Cardiac muscle cell (in vitro differentiated cells and primary cell): ENCODE results near the gene NEDD4L. TPM values are rescaled to one million over a fixed set of nuclear protein-coding genes. Genes with fewer than 3 reads are reported as not detected.

ENCODE experiments used
- DNase-seq, 2 donors: peaks; one replicate each; pipeline versions ENCODE4 v3.0.0 to v3.0.0-alpha.2; 2010 to 2017; ENCODE audit warnings: low read depth in 1 of 2, low spot score in 1 of 2
- H3K27ac ChIP-seq: fragments of 200-600 bp; sonication (generic); 2 replicates; pipeline ENCODE4 v1.5.1; 2016
- H3K27me3 ChIP-seq: fragments of 200-600 bp; sonication (generic); 2 replicates; pipeline ENCODE4 v1.6.0; 2016; ENCODE audit warnings: control low read depth
- H3K36me3 ChIP-seq: fragments of 200-600 bp; sonication (generic); 2 replicates; pipeline ENCODE4 v1.5.1; 2016; ENCODE audit warnings: control low read depth
- H3K4me1 ChIP-seq: fragments of 200-600 bp; sonication (generic); 2 replicates; pipeline ENCODE4 v1.8.1; 2017; ENCODE audit warnings: low read depth, mild to moderate bottlenecking, mixed run types
- H3K4me3 ChIP-seq: fragments of 200-600 bp; sonication (generic); 2 replicates; pipeline ENCODE4 v1.5.1; 2016; ENCODE audit warnings: mild to moderate bottlenecking
- H3K9me3 ChIP-seq: fragments of 200-600 bp; sonication (generic); 2 replicates; pipeline ENCODE4 v1.5.1; 2017; ENCODE audit warnings: low read depth, mild to moderate bottlenecking, control low read depth
- polyA plus RNA-seq: library from polyadenylated mRNA; unstranded; fragments of >200 nt; fragmentation: Nextera tagmentation; extraction: Ambion mirVana; gene quantifications from 2 replicates; pipeline ENCODE4 v1.2.1, GENCODE V29; 2016
- total RNA-seq: library from RNA; depleted of rRNA; stranded (reverse); fragments of >200 nt; gene quantifications from 2 replicates; pipeline ENCODE4 v1.2.3, GENCODE V29; 2016
- TF ChIP-seq, protein P1 (sequence below): IDR thresholded peaks from 2 replicates; pipeline ENCODE4 v1.5.1; 2012; ENCODE audit warnings: low read depth, mild to moderate bottlenecking, low read length

Gene NEDD4L
- total and polyA plus RNA-seq, 2 experiments from 2014 or later: 30.8 to 40.5 TPM

- H3K27me3 ChIP-seq: no peaks in the 10 kb centered on the region
- no peaks in the 10 kb centered on the region for H3K4me1 ChIP-seq
- H3K27ac ChIP-seq: no peak overlapping the region
- no peak for DNase-seq
- H3K36me3 ChIP-seq: no peaks in the 10 kb centered on the region
- H3K9me3 ChIP-seq: no peaks in the 10 kb centered on the region
- TF ChIP-seq, protein P1, sequence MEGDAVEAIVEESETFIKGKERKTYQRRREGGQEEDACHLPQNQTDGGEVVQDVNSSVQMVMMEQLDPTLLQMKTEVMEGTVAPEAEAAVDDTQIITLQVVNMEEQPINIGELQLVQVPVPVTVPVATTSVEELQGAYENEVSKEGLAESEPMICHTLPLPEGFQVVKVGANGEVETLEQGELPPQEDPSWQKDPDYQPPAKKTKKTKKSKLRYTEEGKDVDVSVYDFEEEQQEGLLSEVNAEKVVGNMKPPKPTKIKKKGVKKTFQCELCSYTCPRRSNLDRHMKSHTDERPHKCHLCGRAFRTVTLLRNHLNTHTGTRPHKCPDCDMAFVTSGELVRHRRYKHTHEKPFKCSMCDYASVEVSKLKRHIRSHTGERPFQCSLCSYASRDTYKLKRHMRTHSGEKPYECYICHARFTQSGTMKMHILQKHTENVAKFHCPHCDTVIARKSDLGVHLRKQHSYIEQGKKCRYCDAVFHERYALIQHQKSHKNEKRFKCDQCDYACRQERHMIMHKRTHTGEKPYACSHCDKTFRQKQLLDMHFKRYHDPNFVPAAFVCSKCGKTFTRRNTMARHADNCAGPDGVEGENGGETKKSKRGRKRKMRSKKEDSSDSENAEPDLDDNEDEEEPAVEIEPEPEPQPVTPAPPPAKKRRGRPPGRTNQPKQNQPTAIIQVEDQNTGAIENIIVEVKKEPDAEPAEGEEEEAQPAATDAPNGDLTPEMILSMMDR: no peak
- no peak overlapping the region for H3K4me3 ChIP-seq
Observed at GRCh38 chr18:58013241-58014211, 30.5 kb upstream of the NEDD4L start.

DNA sequence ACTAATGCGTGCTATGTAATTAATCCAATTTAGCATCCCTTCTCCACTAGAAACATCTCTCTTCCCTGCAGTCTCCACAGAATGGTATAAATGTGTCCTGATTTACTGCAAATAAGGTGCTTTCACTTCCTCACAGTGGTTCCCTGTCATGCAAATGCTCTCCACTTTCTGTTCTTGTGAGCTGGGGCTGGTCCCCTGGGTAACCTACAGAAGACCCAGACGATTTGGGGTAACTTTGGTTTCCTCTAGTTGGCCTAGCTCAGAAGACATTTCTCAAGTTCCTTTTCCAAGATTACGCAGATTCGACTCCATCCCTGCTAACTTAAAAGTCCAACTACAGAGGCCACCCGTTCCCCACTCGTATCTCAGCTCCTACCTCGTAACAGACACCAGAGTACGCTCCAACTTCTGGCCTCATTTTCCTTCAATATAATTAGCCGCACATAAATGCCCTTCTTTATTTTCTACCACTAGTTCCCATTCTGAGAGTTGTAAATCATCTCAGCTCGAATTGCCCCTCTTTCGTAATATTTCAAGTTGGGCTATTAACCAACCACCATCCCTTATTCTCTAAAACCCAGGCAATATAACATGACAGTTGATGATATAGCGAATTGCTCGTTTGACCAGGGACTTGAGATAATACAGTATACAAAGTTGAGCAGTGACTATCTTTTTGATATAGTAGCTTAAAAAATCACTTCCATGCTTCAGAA is 28.8 kb upstream of the NEDD4L start:
- Histone ChIP-seq H3K27ac (no peak overlapping the region), H3K4me1 (no peaks in the 10 kb centered on the region), H3K27me3 (no peaks in the 10 kb centered on the region), H3K9me3 (no peaks in the 10 kb centered on the region), H3K4me3 (no peak overlapping the region), H3K36me3 (no peaks in the 10 kb centered on the region)
- DNase-seq: no peak
- TF ChIP-seq, protein P1: no peak

- no peaks in the 10 kb centered on the region for H3K4me1 ChIP-seq
- no peak overlapping the region for H3K27ac ChIP-seq
- TF ChIP-seq, protein P1: no peak
- H3K27me3 ChIP-seq: no peaks in the 10 kb centered on the region
- H3K36me3 ChIP-seq: no peaks in the 10 kb centered on the region
- no peaks in the 10 kb centered on the region for H3K9me3 ChIP-seq
- no peak for DNase-seq
- H3K4me3 ChIP-seq: no peak overlapping the region
Observed at GRCh38 chr18:58017267-58017666, 26.8 kb upstream of the NEDD4L start.

DNA sequence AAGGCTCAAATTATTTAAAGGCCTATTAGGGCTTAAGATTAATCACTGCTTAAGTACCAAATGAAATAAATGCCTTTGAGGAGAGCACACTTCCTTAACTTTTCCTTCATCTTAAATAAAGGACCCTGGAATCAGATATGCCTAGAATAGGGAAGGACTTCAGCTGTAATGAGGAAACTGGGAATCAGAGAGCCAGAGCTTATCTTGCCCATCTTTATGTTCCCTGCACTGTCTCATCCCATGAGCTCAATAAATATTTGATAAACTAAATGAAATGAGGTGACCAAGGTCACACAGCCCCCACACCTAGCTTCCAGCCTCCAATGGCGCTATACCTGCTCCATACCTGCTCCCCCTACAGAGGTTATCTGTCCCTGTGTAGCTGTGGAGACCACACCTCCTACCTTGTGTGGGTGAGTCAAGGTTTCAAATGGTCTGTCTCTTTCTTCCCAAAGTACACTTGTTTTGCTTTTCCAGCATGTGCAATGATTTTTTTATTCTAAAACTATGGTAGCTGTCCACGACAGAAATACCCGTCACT is 23.4 kb upstream of the NEDD4L start:
- H3K36me3 ChIP-seq: no peaks in the 10 kb centered on the region

GRCh38 chr18:58021504-58021903 is 22.5 kb upstream of the NEDD4L start:
- no peaks in the 10 kb centered on the region for H3K36me3 ChIP-seq
- H3K9me3 ChIP-seq: no peaks in the 10 kb centered on the region
- no peak for DNase-seq
- H3K4me3 ChIP-seq: no peak overlapping the region
- TF ChIP-seq, protein P1: no peak
- H3K4me1 ChIP-seq: no peaks in the 10 kb centered on the region
- H3K27me3 ChIP-seq: no peaks in the 10 kb centered on the region
- H3K27ac ChIP-seq: no peak overlapping the region

More for the DNA sequence above, 23.4 kb upstream of the NEDD4L start:
- TF ChIP-seq, protein P1: no peak
- H3K27me3 ChIP-seq: no peaks in the 10 kb centered on the region
- H3K4me3 ChIP-seq: no peak overlapping the region
- no peaks in the 10 kb centered on the region for H3K9me3 ChIP-seq
- no peak overlapping the region for H3K27ac ChIP-seq
- DNase-seq: no peak
- no peaks in the 10 kb centered on the region for H3K4me1 ChIP-seq
